Stimulated activated CD4-positive, alpha-beta T cell treated with anti-CD3 and anti-CD28 coated beads, TNF-alpha, amount 100 ng/mL, for 4 hours (primary cell): Measurements from ENCODE around the gene TIMMDC1.

Experiments
- DNase-seq, 3 experiments: peaks; one replicate each; pipeline ENCODE4 v3.0.0-alpha.2; 2020; ENCODE audit warnings: low read depth in 3 of 3

Gene TIMMDC1

GRCh38 chr3:119498186-119499011 is at the start of gene TIMMDC1:
Gene TIMMDC1 (plus strand): TSS chr3:119498547. CDS start chr3:119498734, 187 bp downstream.
- peak; percentile 94 to 96 (median 95) for DNase-seq

GRCh38 chr3:119453822-119454221 is 44.5 kb upstream of the TIMMDC1 start:
- DNase-seq: no peak

- no peak for DNase-seq
Measured at GRCh38 chr3:119456469-119456868, 41.9 kb upstream of the TIMMDC1 start.

- DNase-seq: no peak
Measured at GRCh38 chr3:119457246-119457645, 41.1 kb upstream of the TIMMDC1 start.

GRCh38 chr3:119463171-119464169 is 34.9 kb upstream of the TIMMDC1 start, which contains the start of gene TMEM39A:
Gene TMEM39A (minus strand): TSS chr3:119463615. CDS start chr3:119462074, 1,541 bp downstream.
- peak; percentile 97 for DNase-seq

- DNase-seq: no peak
Measured at GRCh38 chr3:119468041-119468440, 30.3 kb upstream of the TIMMDC1 start.

GRCh38 chr3:119469418-119470189 is 28.7 kb upstream of the TIMMDC1 start:
- no peak for DNase-seq

- DNase-seq: no peak
Measured at GRCh38 chr3:119470866-119471265, 27.5 kb upstream of the TIMMDC1 start.

GRCh38 chr3:119481079-119481478 is 17.3 kb upstream of the TIMMDC1 start:
- DNase-seq: no peak

GRCh38 chr3:119483101-119483500 is 15.2 kb upstream of the TIMMDC1 start:
- no peak for DNase-seq

GRCh38 chr3:119485563-119485962 is 12.8 kb upstream of the TIMMDC1 start:
- no peak for DNase-seq

GRCh38 chr3:119490153-119490552 is 8.2 kb upstream of the TIMMDC1 start:
- no peak for DNase-seq

- DNase-seq: no peak
Measured at GRCh38 chr3:119492128-119492527, 6.2 kb upstream of the TIMMDC1 start.

- no peak for DNase-seq
Measured at GRCh38 chr3:119492810-119493209, 5.5 kb upstream of the TIMMDC1 start.

GRCh38 chr3:119494597-119494996 is 3.8 kb upstream of the TIMMDC1 start:
- no peak for DNase-seq

GRCh38 chr3:119497820-119498185 is 544 bp upstream of the TIMMDC1 start:
- no peak for DNase-seq

- DNase-seq: no peak
Measured at GRCh38 chr3:119500265-119500664, 1.9 kb downstream of the TIMMDC1 start.

GRCh38 chr3:119500901-119501300 is 2.6 kb downstream of the TIMMDC1 start:
- DNase-seq: no peak

- DNase-seq: no peak
Measured at GRCh38 chr3:119506631-119507030, 8.3 kb downstream of the TIMMDC1 start.

- DNase-seq: no peak
Measured at GRCh38 chr3:119507404-119507803, 9.1 kb downstream of the TIMMDC1 start.

- no peak for DNase-seq
Measured at GRCh38 chr3:119508172-119508845, 10.0 kb downstream of the TIMMDC1 start.
